RWPE2 (cell line): ENCODE measurements around the gene SLC12A7.

ENCODE experiments used
- ATAC-seq: fragments of 200-7000 bp; cut with Tn5 transposase; 3 replicates; pipeline ENCODE4 v1.9.1; 2021; ENCODE audit warnings: low read depth
- DNase-seq: peaks from one replicate; pipeline ENCODE4 v3.0.0-alpha.2; 2020; ENCODE audit warnings: low spot score
- H3K27ac ChIP-seq: fragments of 450-650 bp; 2 replicates; pipeline ENCODE4 v1.5.1; 2017; ENCODE audit warnings: mild to moderate bottlenecking; ENCODE audit not compliant: poor library complexity, severe bottlenecking
- H3K27me3 ChIP-seq: fragments of 250-450 bp; sonication (Bioruptor Pico); 2 replicates; pipeline ENCODE4 v1.5.1; 2021; ENCODE audit warnings: mild to moderate bottlenecking, moderate library complexity; ENCODE audit not compliant: insufficient read depth, poor library complexity, severe bottlenecking
- H3K36me3 ChIP-seq: fragments of 250-450 bp; sonication (Bioruptor Pico); 2 replicates; pipeline ENCODE4 v1.5.1; 2020; ENCODE audit warnings: low read depth, mild to moderate bottlenecking, moderate library complexity
- H3K4me1 ChIP-seq: fragments of 250-450 bp; sonication (Bioruptor Pico); 2 replicates; pipeline ENCODE4 v1.5.1; 2021; ENCODE audit warnings: mild to moderate bottlenecking, moderate library complexity; ENCODE audit not compliant: insufficient read depth, poor library complexity, severe bottlenecking
- H3K4me3 ChIP-seq: fragments of 250-450 bp; sonication (Bioruptor Pico); 2 replicates; pipeline ENCODE4 v1.5.1; 2021; ENCODE audit warnings: mild to moderate bottlenecking, moderate library complexity; ENCODE audit not compliant: severe bottlenecking
- H3K9me3 ChIP-seq: fragments of 250-450 bp; sonication (Bioruptor Pico); 2 replicates; pipeline ENCODE4 v1.5.1; 2021; ENCODE audit warnings: mild to moderate bottlenecking, moderate library complexity; ENCODE audit not compliant: severe bottlenecking
- CTCF ChIP-seq: fragments of 450-650 bp; IDR thresholded peaks from one replicate; pipeline ENCODE4 v1.5.1; 2017; ENCODE audit warnings: mild to moderate bottlenecking, moderate library complexity; ENCODE audit not compliant: poor library complexity, severe bottlenecking

The SLC12A7 gene

GRCh38 chr5:1092122-1092521 is 19.7 kb downstream of the SLC12A7 start:
- no peak for DNase-seq
- Histone ChIP-seq H3K36me3 (no peaks in the 10 kb centered on the region), H3K27me3 (no peaks in the 10 kb centered on the region), H3K9me3 (no peaks in the 10 kb centered on the region), H3K4me3 (no peak overlapping the region), H3K27ac (no peak overlapping the region), H3K4me1 (no peaks in the 10 kb centered on the region)
- ATAC-seq, result no peak
- TF ChIP-seq CTCF, result no peak

GRCh38 chr5:1091632-1092031 is 20.2 kb downstream of the SLC12A7 start:
- ATAC-seq, result no peak
- Histone ChIP-seq H3K9me3 (no peaks in the 10 kb centered on the region), H3K4me3 (no peak overlapping the region), H3K4me1 (no peaks in the 10 kb centered on the region), H3K27me3 (no peaks in the 10 kb centered on the region), H3K27ac (no peak overlapping the region), H3K36me3 (no peaks in the 10 kb centered on the region)
- TF ChIP-seq CTCF, result no peak
- no peak for DNase-seq

GRCh38 chr5:1090538-1090937 is 21.3 kb downstream of the SLC12A7 start:
- Histone ChIP-seq H3K4me3 (no peak overlapping the region), H3K27me3 (no peaks in the 10 kb centered on the region), H3K36me3 (no peaks in the 10 kb centered on the region), H3K4me1 (no peaks in the 10 kb centered on the region), H3K27ac (no peak overlapping the region), H3K9me3 (no peaks in the 10 kb centered on the region)
- ATAC-seq, result no peak
- TF ChIP-seq CTCF, result no peak
- no peak for DNase-seq

- Histone ChIP-seq H3K9me3 (no peaks in the 10 kb centered on the region), H3K4me1 (no peaks in the 10 kb centered on the region), H3K36me3 (no peaks in the 10 kb centered on the region), H3K27ac (no peak overlapping the region), H3K27me3 (no peaks in the 10 kb centered on the region), H3K4me3 (no peak overlapping the region)
- no peak for TF ChIP-seq CTCF
- ATAC-seq, result no peak
- no peak for DNase-seq
Observed at GRCh38 chr5:1089621-1090040, 22.2 kb downstream of the SLC12A7 start.

GRCh38 chr5:1089146-1089545 is 22.7 kb downstream of the SLC12A7 start:
- Histone ChIP-seq H3K36me3 (no peaks in the 10 kb centered on the region), H3K4me1 (no peaks in the 10 kb centered on the region), H3K9me3 (no peaks in the 10 kb centered on the region), H3K27me3 (no peaks in the 10 kb centered on the region), H3K27ac (no peak overlapping the region), H3K4me3 (no peak overlapping the region)
- no peak for ATAC-seq
- no peak for DNase-seq
- no peak for TF ChIP-seq CTCF
